Neural progenitor cell (in vitro differentiated cells): ENCODE measurements around the gene CYP26C1. TPM values are rescaled to one million over a fixed set of nuclear protein-coding genes. Genes with fewer than 3 reads are reported as not detected.
A peak's percentile ranks its signal among the peaks of the same experiment; 100 is the strongest.

Experiments used
- DNase-seq: peaks from one replicate; pipeline ENCODE4 v3.0.0-alpha.2; 2016; ENCODE audit warnings: low spot score
- H2AFZ ChIP-seq: fragments of 200-600 bp; sonication (generic); replicated peaks from 2 replicates; pipeline ENCODE4 v1.6.1; 2016; ENCODE audit warnings: antibody characterized with exemption
- H3F3A ChIP-seq: fragments of 200-600 bp; sonication (generic); 2 replicates; pipeline ENCODE4 v1.6.1; 2016; ENCODE audit warnings: antibody characterized with exemption, low read depth
- H3K27ac ChIP-seq: fragments of 200-600 bp; sonication (generic); 2 replicates; pipeline ENCODE4 v1.5.1; 2016; ENCODE audit warnings: mild to moderate bottlenecking
- H3K27me3 ChIP-seq: fragments of 200-600 bp; sonication (generic); 2 replicates; pipeline ENCODE4 v1.6.1; 2016; ENCODE audit warnings: mild to moderate bottlenecking, moderate library complexity
- H3K36me3 ChIP-seq: fragments of 200-600 bp; sonication (generic); 2 replicates; pipeline ENCODE4 v1.5.1; 2016
- H3K4me1 ChIP-seq: fragments of 200-600 bp; sonication (generic); 2 replicates; pipeline ENCODE4 v1.6.1; 2016; ENCODE audit warnings: mixed run types
- H3K4me2 ChIP-seq: fragments of 200-600 bp; sonication (generic); 2 replicates; pipeline ENCODE4 v1.6.1; 2016
- H3K4me3 ChIP-seq: fragments of 200-600 bp; sonication (generic); 2 replicates; pipeline ENCODE4 v1.5.1; 2016
- H3K79me2 ChIP-seq: fragments of 200-600 bp; sonication (generic); 2 replicates; pipeline ENCODE4 v1.6.1; 2016; ENCODE audit warnings: low read depth
- H3K9ac ChIP-seq: fragments of 200-600 bp; sonication (generic); 2 replicates; pipeline ENCODE4 v1.6.1; 2016
- H3K9me3 ChIP-seq: fragments of 200-600 bp; sonication (generic); 2 replicates; pipeline ENCODE4 v1.5.1; 2016; ENCODE audit warnings: low read depth
- H4K20me1 ChIP-seq: fragments of 200-600 bp; sonication (generic); 2 replicates; pipeline ENCODE4 v1.6.1; 2016; ENCODE audit warnings: low read depth
- H3K27ac Mint-ChIP-seq: 3 replicates; pipeline ENCODE4 v1.8.0; 2021; ENCODE audit warnings: mixed read lengths
- H3K27me3 Mint-ChIP-seq: 2 replicates; pipeline ENCODE4 v1.8.0; 2022; ENCODE audit warnings: low read depth, mild to moderate bottlenecking, inconsistent platforms, moderate library complexity, mixed read lengths; ENCODE audit not compliant: insufficient read depth
- H3K36me3 Mint-ChIP-seq: 3 replicates; pipeline ENCODE4 v1.8.0; 2021; ENCODE audit warnings: mixed read lengths
- H3K4me1 Mint-ChIP-seq: 3 replicates; pipeline ENCODE4 v1.8.0; 2021; ENCODE audit warnings: mixed read lengths
- H3K4me3 Mint-ChIP-seq: 3 replicates; pipeline ENCODE4 v1.8.0; 2021; ENCODE audit warnings: mild to moderate bottlenecking, moderate library complexity, mixed read lengths
- H3K9me3 Mint-ChIP-seq: 3 replicates; pipeline ENCODE4 v1.8.0; 2020; ENCODE audit warnings: mixed read lengths
- EZH2 ChIP-seq: fragments of 200-600 bp; sonication (generic); IDR thresholded peaks from 2 replicates; pipeline ENCODE4 v1.6.1; 2017; ENCODE audit warnings: antibody characterized with exemption, mild to moderate bottlenecking, moderate library complexity
- EZH2phosphoT487 ChIP-seq: fragments of 200-600 bp; sonication (generic); IDR thresholded peaks from 2 replicates; pipeline ENCODE4 v1.6.1; 2017; ENCODE audit warnings: antibody characterized with exemption
- total RNA-seq: library from RNA; depleted of rRNA; stranded (reverse); fragments of >200 nt; gene quantifications from 2 replicates; pipeline ENCODE4 v1.2.3, GENCODE V29; 2015; ENCODE audit warnings: low replicate concordance
- TF ChIP-seq, protein P1 (sequence below): fragments of 200-600 bp; sonication (generic); IDR thresholded peaks from 2 replicates; pipeline ENCODE4 v1.5.1; 2017; ENCODE audit warnings: antibody characterized with exemption, mild to moderate bottlenecking

The CYP26C1 gene, protein sequence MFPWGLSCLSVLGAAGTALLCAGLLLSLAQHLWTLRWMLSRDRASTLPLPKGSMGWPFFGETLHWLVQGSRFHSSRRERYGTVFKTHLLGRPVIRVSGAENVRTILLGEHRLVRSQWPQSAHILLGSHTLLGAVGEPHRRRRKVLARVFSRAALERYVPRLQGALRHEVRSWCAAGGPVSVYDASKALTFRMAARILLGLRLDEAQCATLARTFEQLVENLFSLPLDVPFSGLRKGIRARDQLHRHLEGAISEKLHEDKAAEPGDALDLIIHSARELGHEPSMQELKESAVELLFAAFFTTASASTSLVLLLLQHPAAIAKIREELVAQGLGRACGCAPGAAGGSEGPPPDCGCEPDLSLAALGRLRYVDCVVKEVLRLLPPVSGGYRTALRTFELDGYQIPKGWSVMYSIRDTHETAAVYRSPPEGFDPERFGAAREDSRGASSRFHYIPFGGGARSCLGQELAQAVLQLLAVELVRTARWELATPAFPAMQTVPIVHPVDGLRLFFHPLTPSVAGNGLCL
- 0.04 and 0.22 TPM in 2 replicates for total RNA-seq

DNA sequence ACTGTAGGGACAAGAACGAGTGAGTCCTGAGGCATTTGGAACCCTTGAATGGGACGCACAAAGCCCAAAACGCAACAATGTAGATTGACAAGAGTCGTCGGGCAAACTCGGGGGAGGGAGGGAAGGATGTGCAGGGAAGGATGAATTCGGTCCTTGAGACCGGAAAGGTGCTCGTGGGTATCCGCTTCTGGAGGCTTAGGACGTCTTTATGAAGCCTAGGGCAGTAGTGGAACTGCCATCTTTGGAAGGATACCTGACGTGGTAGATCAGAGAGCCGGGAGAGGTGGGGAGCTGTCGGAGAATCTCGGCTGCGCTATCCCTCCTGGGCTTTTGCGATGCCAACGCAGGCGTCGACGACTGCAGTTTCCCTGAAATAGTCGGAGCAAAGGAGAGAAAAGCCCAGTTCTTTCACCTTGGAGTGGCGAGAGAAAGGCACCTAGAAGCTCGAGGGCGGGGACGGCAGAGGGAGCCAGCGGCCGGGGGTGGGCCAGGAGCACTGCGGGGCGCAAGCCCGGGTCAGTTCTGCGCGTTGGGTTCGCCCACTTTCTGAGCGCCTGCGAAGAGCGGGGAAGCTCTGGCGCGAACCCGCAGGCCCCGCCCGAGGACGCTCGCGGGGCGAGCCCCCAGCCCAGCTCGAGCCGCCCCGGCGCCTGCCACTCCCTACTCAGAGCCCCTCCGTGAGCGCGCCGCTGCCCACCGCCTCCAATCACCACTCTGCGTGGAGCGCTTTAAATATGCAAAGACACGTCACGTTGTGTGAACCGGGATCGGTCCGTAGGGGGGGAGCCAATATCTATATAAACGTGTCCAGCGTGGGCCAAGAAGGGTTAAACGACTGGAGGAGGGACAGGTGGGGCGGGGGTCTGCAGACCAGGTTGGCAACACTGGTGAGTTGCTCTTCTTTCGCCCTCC is at the start of gene CYP26C1:
Gene CYP26C1 (plus strand): TSS at position 824 of the 912 bp plus-strand sequence. CDS start 466 bp downstream, outside the sequence.
- H3K79me2 ChIP-seq = no peaks in the 10 kb centered on the region
- H3K4me1 Mint-ChIP-seq = peaks cover 5% of the 10 kb centered on the region
- H3K4me3 ChIP-seq = no peak within 1 kb of the TSS
- TF ChIP-seq EZH2phosphoT487 (no peak), EZH2 (no peak)
- TF ChIP-seq, protein P1, sequence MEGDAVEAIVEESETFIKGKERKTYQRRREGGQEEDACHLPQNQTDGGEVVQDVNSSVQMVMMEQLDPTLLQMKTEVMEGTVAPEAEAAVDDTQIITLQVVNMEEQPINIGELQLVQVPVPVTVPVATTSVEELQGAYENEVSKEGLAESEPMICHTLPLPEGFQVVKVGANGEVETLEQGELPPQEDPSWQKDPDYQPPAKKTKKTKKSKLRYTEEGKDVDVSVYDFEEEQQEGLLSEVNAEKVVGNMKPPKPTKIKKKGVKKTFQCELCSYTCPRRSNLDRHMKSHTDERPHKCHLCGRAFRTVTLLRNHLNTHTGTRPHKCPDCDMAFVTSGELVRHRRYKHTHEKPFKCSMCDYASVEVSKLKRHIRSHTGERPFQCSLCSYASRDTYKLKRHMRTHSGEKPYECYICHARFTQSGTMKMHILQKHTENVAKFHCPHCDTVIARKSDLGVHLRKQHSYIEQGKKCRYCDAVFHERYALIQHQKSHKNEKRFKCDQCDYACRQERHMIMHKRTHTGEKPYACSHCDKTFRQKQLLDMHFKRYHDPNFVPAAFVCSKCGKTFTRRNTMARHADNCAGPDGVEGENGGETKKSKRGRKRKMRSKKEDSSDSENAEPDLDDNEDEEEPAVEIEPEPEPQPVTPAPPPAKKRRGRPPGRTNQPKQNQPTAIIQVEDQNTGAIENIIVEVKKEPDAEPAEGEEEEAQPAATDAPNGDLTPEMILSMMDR = no peak
- H3K27me3 ChIP-seq = peaks cover 62% of the 10 kb centered on the region
- H3K9me3 Mint-ChIP-seq = peaks cover 16% of the 10 kb centered on the region
- no peaks in the 10 kb centered on the region for H3K36me3 ChIP-seq
- no peak within 1 kb of the TSS for H3K27ac ChIP-seq
- peaks cover 30% of the 10 kb centered on the region for H3K36me3 Mint-ChIP-seq
- DNase-seq = no peak
- H3K27ac Mint-ChIP-seq = no peak within 1 kb of the TSS
- H4K20me1 ChIP-seq = no peaks in the 10 kb centered on the region
- H3K9me3 ChIP-seq = no peaks in the 10 kb centered on the region
- H3K27me3 Mint-ChIP-seq = peaks cover 38% of the 10 kb centered on the region
- peaks cover 17% of the 10 kb centered on the region for H3F3A ChIP-seq
- no peak within 1 kb of the TSS for H2AFZ ChIP-seq
- H3K4me2 ChIP-seq = no peak within 1 kb of the TSS
- no peak within 1 kb of the TSS for H3K9ac ChIP-seq
- peak within 1 kb of the TSS; percentile 75 for H3K4me3 Mint-ChIP-seq
- H3K4me1 ChIP-seq = peaks cover 20% of the 10 kb centered on the region

DNA sequence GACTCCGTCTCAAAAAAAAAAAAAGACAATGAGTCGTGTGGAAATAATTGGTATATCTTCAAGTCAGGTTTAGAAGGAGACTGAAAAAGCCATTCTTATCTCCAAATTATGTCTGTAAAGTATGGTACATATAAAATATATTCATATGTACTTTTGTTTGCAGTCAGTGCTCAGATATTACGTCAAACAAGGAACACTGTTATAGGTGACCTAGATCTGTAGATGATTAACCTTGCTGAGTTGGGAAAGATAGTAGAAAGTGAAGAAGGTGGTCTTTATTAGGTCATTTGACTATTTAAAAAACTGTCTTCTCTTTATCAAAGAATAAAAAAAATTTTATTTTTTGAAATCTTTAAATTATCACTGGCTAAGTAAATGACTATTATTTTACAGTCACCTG is 44.9 kb upstream of the CYP26C1 start:
- peaks cover 3% of the 10 kb centered on the region for H3K36me3 Mint-ChIP-seq
- H3K27ac Mint-ChIP-seq = no peak overlapping the region
- no peaks in the 10 kb centered on the region for H3K79me2 ChIP-seq

DNA sequence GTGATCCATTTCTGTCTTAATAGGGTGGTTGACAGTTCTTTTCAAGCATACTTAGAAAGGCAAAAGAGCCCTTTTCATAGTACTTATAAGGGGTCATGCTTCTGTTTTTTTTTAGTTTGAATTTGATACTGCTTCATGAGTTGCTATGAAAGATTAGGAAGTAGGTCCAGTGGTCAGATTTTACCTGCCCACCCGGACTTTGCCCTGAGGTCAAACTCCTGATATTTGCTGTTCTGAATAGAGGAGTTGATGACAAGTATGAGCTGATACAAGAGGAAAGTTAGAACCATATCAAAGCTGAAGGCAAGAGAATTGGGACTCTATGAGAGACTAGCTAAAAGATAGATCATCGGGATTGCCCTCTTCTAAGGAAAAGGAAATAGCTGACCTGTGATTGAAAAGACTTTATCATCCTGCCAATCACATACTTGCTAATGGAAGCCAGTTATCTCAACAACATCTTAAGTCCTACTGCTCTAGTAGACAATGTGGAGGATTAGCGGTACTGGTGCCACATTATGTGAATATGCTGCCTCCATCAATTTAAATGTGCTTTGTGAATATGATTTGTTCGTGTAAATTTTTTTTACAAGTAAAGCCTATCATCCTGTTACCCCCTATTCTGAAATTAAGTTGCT is 37.5 kb upstream of the CYP26C1 start:
- H3K4me1 ChIP-seq = no peaks in the 10 kb centered on the region
- no peak overlapping the region for H3K9ac ChIP-seq
- H3K4me3 ChIP-seq = no peak overlapping the region
- no peaks in the 10 kb centered on the region for H3K79me2 ChIP-seq
- no peak overlapping the region for H3K27ac ChIP-seq
- H3K27me3 ChIP-seq = no peaks in the 10 kb centered on the region
- Mint-ChIP-seq H3K4me3 (no peak overlapping the region), H3K27me3 (no peaks in the 10 kb centered on the region), H3K36me3 (peaks cover 12% of the 10 kb centered on the region), H3K9me3 (peaks cover 7% of the 10 kb centered on the region), H3K27ac (no peak overlapping the region), H3K4me1 (peaks cover 7% of the 10 kb centered on the region)
- H3K36me3 ChIP-seq = no peaks in the 10 kb centered on the region
- DNase-seq = no peak
- no peaks in the 10 kb centered on the region for H4K20me1 ChIP-seq
- no peak overlapping the region for H2AFZ ChIP-seq
- no peaks in the 10 kb centered on the region for H3F3A ChIP-seq
- no peaks in the 10 kb centered on the region for H3K9me3 ChIP-seq
- TF ChIP-seq EZH2 (no peak), EZH2phosphoT487 (no peak)
- TF ChIP-seq, protein P1 = no peak
- no peak overlapping the region for H3K4me2 ChIP-seq

More for the DNA sequence above, 44.9 kb upstream of the CYP26C1 start:
- H3K27ac ChIP-seq = no peak overlapping the region
- no peak for DNase-seq
- H3K27me3 ChIP-seq = no peaks in the 10 kb centered on the region
- H2AFZ ChIP-seq = no peak overlapping the region
- H3K4me1 ChIP-seq = no peaks in the 10 kb centered on the region
- no peaks in the 10 kb centered on the region for H4K20me1 ChIP-seq
- H3K9ac ChIP-seq = no peak overlapping the region
- Mint-ChIP-seq H3K9me3 (no peaks in the 10 kb centered on the region), H3K4me1 (no peaks in the 10 kb centered on the region), H3K4me3 (no peak overlapping the region), H3K27me3 (no peaks in the 10 kb centered on the region)
- no peaks in the 10 kb centered on the region for H3F3A ChIP-seq
- no peak overlapping the region for H3K4me3 ChIP-seq
- no peak for TF ChIP-seq EZH2phosphoT487
- TF ChIP-seq, protein P1 = no peak
- no peak for TF ChIP-seq EZH2
- no peaks in the 10 kb centered on the region for H3K9me3 ChIP-seq
- no peak overlapping the region for H3K4me2 ChIP-seq
- H3K36me3 ChIP-seq = no peaks in the 10 kb centered on the region
